Measurements from ENCODE around the gene MYO3A.

DNA sequence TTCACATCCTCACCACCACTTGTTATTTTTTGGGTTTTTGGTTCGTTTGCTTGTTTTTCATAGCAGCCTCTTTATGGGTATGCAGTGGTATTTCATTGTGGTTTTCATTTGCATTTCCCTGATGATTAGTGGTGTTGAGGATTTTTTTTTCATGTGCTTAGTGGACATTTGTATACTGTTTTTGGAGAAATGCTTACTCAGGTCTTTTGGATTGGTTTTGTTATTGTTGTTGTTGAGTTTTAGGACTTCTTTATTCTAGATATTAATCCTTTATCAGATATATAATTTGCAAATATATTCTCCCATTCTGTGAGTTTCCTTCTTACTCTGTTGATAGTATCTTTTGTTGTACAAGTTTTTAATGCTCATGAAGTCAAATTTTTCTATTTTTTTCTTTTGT lies 325.3 kb downstream of the MYO3A start:
- TF ChIP-seq, protein P1, sequence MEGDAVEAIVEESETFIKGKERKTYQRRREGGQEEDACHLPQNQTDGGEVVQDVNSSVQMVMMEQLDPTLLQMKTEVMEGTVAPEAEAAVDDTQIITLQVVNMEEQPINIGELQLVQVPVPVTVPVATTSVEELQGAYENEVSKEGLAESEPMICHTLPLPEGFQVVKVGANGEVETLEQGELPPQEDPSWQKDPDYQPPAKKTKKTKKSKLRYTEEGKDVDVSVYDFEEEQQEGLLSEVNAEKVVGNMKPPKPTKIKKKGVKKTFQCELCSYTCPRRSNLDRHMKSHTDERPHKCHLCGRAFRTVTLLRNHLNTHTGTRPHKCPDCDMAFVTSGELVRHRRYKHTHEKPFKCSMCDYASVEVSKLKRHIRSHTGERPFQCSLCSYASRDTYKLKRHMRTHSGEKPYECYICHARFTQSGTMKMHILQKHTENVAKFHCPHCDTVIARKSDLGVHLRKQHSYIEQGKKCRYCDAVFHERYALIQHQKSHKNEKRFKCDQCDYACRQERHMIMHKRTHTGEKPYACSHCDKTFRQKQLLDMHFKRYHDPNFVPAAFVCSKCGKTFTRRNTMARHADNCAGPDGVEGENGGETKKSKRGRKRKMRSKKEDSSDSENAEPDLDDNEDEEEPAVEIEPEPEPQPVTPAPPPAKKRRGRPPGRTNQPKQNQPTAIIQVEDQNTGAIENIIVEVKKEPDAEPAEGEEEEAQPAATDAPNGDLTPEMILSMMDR (IDR thresholded peaks at IDR 0.05 in 4 of 5, conservative IDR thresholded peaks at IDR 0.05 in 1 of 5), result no peak
- no peak for TF ChIP-seq POLR2A (IDR thresholded peaks at IDR 0.05)

All from gastrocnemius medialis (tissue), 4 donors.